Activated CD4-positive, alpha-beta T cell treated with anti-CD3 and anti-CD28 coated beads, Interleukin-2, amount 50 U/mL, for 1 hour (primary cell): ENCODE results near the gene DMD.
"Not testable (repeated sequence)": the region's sequence is repeated elsewhere in the genome, so short reads cannot be mapped to it uniquely, and the experiment has no call there.

Source experiments
- DNase-seq: peaks from one replicate; pipeline ENCODE4 v3.0.0-alpha.2; 2020

DMD gene

GRCh38 chrX:32839781-32840180 is 371.6 kb downstream of the DMD start:
- no peak for DNase-seq

GRCh38 chrX:32825009-32825408 is 386.3 kb downstream of the DMD start:
- DNase-seq = no peak

GRCh38 chrX:32804034-32804433 is 407.3 kb downstream of the DMD start:
- no peak for DNase-seq

- no peak for DNase-seq
These were observed 412.4 kb downstream of the DMD start for GRCh38 chrX:32798990-32799389.

GRCh38 chrX:32788936-32789335 is 422.4 kb downstream of the DMD start:
- no peak for DNase-seq

DNA sequence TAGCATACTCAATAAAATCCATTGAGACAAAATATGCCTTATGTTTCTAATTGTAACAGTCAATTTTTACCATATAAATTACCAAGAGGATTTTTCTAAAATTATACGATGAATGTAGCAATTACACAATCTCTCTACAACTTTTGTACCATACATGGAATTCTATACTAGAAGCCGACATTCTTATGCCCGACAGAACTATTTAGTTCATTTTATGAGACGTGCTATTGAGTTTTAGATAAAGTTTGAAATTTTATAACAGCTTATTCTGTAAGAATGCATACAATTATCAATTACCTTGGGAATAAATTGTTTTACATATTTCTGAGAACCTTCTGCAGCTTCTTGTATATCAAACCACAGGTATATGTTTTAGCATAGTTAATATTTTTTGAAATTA is 431.2 kb downstream of the DMD start:
- DNase-seq = no peak

- DNase-seq = no peak
These were observed 432.4 kb downstream of the DMD start for GRCh38 chrX:32778965-32779364.

DNA sequence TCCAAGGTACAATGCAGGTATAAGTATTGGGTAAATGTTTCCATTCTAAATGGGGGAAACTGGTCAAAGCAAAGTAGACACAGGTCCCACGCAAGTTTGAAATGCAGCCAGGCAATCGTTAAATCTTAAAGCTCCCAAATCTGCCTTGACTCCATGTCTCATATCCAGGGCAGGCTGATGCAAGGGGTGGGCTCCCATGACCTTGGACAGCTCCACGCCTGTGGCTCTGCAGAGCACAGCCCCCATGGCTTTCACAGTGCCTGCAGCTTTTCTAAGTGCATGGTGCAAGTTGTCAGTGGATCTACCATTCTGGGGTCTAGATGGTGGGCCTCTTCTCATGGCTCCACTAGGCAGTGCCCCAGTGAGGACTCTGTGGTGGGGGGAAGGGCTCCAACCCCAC is 436.4 kb downstream of the DMD start:
- no peak for DNase-seq

DNA sequence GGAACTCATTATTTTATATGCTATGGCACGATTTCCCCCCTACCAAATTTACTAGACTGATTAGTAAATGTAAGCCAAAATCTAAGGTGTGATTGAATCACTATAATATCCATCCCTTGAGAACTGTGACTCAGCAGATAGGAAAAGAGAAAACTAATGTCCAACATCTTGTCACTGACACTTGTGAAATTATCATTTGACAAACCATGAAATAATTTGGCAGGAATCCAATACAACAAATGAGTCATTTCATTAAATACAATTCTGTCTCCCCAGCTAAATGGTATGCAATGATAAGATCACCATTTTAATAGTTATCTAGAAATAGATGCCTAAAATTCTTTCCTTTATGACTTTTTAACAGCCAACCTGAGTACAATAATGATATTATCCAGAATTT is 462.3 kb downstream of the DMD start:
- no peak for DNase-seq

DNA sequence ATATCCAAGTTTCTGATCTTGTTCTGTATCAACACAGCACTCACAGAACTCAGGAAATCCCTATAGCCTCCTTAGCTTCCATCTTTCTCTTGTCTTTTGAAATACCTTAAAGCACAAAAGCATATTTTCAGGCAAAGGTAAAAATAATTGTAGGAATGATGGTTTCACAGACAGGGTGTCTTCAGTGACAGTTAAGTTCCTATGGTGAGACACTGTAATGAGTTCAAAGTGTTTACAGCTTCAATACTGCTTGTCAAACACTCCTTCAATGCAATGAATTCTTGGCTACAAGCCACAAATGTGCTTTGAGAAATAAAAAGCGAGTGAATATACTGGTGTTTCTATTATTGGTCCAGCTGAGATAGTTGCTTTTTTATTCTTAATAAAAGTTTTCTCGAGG is 466.0 kb downstream of the DMD start:
- DNase-seq = no peak

- no peak for DNase-seq
These were observed 466.4 kb downstream of the DMD start for GRCh38 chrX:32744921-32745320.

- DNase-seq = no peak
These were observed 469.4 kb downstream of the DMD start for GRCh38 chrX:32741910-32742309.

- no peak for DNase-seq
These were observed 502.8 kb downstream of the DMD start for GRCh38 chrX:32708542-32708941.

DNA sequence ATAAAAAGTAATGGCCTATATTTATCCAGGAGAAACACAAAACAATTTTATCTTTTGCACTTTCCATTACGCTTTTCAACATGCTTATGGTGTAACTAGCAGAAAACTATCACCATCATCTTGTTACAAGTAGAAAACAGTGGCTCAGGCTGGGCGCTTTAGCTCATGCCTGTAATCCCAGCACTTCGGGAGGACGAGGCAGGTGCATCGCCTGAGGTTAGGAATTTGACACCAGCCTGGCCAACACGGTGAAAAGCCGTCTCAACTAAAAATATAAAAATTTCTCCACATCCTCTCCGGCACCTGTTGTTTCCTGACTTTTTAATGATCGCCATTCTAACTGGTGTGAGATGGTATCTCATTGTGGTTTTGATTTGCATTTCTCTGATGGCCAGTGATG is 506.0 kb downstream of the DMD start:
- not testable (repeated sequence) for DNase-seq

GRCh38 chrX:32687379-32687778 is 524.0 kb downstream of the DMD start:
- no peak for DNase-seq

- DNase-seq = no peak
These were observed 532.9 kb downstream of the DMD start for GRCh38 chrX:32678487-32678886.

DNA sequence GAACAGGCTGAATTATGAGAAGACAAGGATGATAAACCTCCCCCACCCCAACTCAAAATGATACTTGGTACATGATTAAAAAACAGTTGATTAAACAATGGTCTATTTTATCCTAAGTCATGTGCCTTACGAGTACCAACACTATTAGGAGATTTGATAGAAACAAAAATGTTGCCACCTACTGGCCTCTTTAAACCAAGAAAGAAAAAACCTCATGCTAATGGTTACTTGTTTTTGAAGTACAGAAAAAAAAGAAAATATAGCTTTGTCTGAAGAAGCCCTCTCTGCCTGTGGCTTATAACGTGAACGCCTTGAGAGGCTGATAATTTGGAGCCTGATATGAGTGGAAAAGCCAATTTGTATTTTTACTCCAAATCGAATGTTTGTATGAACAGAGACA is 538.2 kb downstream of the DMD start:
- no peak for DNase-seq

DNA sequence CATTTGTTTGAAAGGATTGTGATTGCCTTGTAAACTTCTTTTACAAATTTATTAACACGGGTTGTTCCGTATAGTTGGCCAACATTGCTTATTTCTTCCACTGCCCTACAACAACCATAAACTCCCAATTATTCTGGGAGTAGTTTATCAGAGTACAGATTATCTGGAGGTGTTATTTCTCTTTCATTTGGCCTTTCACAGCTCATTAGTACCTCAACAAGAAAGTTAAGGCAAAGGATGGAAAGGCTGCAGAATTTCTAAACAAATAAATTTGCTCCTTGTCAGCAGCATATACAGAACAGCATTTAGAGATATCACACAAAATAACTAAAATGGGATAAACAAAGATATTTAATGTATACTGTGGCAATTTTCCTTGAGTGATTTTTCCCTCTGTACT is 548.8 kb downstream of the DMD start:
- no peak for DNase-seq

- DNase-seq = no peak
These were observed 566.7 kb downstream of the DMD start for GRCh38 chrX:32644476-32645245.

DNA sequence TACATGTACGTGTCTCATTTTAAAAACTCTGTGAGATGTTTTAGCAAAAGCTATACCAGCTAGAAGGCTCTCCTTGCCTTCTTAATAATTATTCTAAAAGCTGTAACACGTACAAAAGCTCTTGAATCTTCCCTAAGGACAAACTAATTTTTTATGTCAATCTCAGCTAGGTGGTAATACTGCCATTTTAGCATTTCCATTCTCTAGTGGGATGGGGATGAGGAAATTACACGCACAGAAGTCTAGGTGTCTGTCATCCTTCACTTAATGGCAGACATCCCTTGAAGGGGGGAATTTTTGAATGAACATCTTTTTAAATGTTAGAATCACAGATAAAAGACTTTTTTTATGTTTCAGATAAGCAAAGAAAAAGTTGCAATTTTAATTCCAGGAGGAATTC is 569.1 kb downstream of the DMD start:
- DNase-seq = no peak

- DNase-seq = no peak
These were observed 593.2 kb downstream of the DMD start for GRCh38 chrX:32618154-32618553.

GRCh38 chrX:32614707-32615106 is 596.6 kb downstream of the DMD start:
- DNase-seq = no peak

- DNase-seq = no peak
These were observed 612.2 kb downstream of the DMD start for GRCh38 chrX:32599156-32599555.

DNA sequence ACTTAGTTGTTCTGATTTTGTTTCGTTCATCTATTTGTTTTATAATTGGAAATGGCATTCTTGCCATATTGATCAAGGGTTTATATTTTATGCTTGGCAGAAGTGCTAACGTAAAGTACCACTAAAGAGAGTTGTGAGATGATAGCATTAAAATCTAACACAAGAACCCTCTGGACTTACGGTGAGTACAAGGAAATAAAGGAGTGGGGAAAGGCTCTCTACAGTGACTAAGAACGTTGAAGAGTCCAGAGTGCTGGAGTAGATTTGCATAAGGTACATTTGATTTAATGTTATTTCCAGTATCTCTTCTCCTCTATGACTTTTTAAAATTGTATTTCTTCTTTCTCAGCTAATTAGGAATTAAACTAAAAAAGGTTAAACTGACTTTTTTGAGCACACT is 612.6 kb downstream of the DMD start:
- DNase-seq = no peak

DNA sequence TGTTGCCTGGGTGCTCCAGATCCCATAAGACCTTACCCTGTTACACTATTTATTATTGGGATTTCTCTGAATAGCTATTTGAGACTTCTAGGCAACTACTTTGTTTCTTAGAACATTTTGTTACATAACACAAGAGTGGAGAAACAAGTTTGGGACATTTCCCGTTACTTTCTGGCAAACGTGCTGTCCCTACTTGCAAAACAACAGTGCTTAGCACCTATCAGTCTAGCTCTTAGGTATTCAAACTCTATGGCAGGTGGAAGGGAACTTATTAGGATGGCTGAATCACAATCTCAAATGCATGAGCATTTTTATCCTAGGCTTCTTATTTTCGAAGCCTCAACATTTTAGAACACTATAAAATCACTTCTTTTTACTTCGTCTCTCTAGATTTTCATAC is 613.6 kb downstream of the DMD start:
- no peak for DNase-seq
